GM23338 (cell line): ENCODE measurements around the gene ABCA4. TPM values are rescaled to one million over a fixed set of nuclear protein-coding genes. Genes with fewer than 3 reads are reported as not detected.
A peak's percentile ranks its signal among the peaks of the same experiment; 100 is the strongest.

Experiments
- ATAC-seq: fragments of 200-7000 bp; cut with Tn5 transposase; 3 replicates; pipeline ENCODE4 v1.9.1; 2020
- DNase-seq: peaks from one replicate; pipeline ENCODE4 v3.0.0-alpha.2; 2015; ENCODE audit warnings: low spot score
- H2AFZ ChIP-seq: fragments of 200-600 bp; sonication (generic); 2 replicates; pipeline ENCODE4 v1.8.0; 2016; ENCODE audit warnings: antibody characterized with exemption, mild to moderate bottlenecking, moderate library complexity
- H3F3A ChIP-seq: fragments of 200-600 bp; sonication (generic); replicated peaks from 2 replicates; pipeline ENCODE4 v1.8.0; 2017; ENCODE audit warnings: antibody characterized with exemption, mixed run types, low read depth
- H3K27ac ChIP-seq: fragments of 200-600 bp; sonication (generic); 2 replicates; pipeline ENCODE4 v1.6.1; 2016; ENCODE audit warnings: low read depth
- H3K27me3 ChIP-seq: fragments of 200-600 bp; sonication (generic); 2 replicates; pipeline ENCODE4 v1.8.0; 2016; ENCODE audit warnings: mild to moderate bottlenecking, mixed run types, moderate library complexity; ENCODE audit not compliant: insufficient read depth
- H3K36me3 ChIP-seq: fragments of 200-600 bp; sonication (generic); 2 replicates; pipeline ENCODE4 v1.8.0; 2016; ENCODE audit warnings: mild to moderate bottlenecking; ENCODE audit not compliant: insufficient read depth
- H3K4me1 ChIP-seq: fragments of 200-600 bp; sonication (generic); 2 replicates; pipeline ENCODE4 v1.8.0; 2016; ENCODE audit warnings: mild to moderate bottlenecking, moderate library complexity; ENCODE audit not compliant: insufficient read depth
- H3K4me2 ChIP-seq: fragments of 200-600 bp; sonication (generic); 2 replicates; pipeline ENCODE4 v1.7.1; 2017; ENCODE audit warnings: mixed run types
- H3K4me3 ChIP-seq: fragments of 200-600 bp; sonication (generic); 2 replicates; pipeline ENCODE4 v1.6.1; 2016; ENCODE audit warnings: mixed run types
- H3K79me2 ChIP-seq: fragments of 200-600 bp; sonication (generic); replicated peaks from 2 replicates; pipeline ENCODE4 v1.8.0; 2017; ENCODE audit warnings: mild to moderate bottlenecking; ENCODE audit not compliant: insufficient read depth
- H3K9me2 ChIP-seq: fragments of 200-600 bp; sonication (generic); 2 replicates; pipeline ENCODE4 v1.8.0; 2017; ENCODE audit not compliant: insufficient read depth
- H4K20me1 ChIP-seq: fragments of 200-600 bp; sonication (generic); replicated peaks from 2 replicates; pipeline ENCODE4 v1.8.0; 2017; ENCODE audit warnings: mild to moderate bottlenecking; ENCODE audit not compliant: insufficient read depth
- H3K27ac Mint-ChIP-seq: 2 replicates; pipeline ENCODE4 v1.8.0; 2020; ENCODE audit warnings: inconsistent platforms, mild to moderate bottlenecking, moderate library complexity, mixed read lengths
- H3K27me3 Mint-ChIP-seq: 3 replicates; pipeline ENCODE4 v1.8.0; 2022; ENCODE audit warnings: low read depth, mild to moderate bottlenecking, moderate library complexity, mixed read lengths, inconsistent platforms; ENCODE audit not compliant: insufficient read depth, poor library complexity
- H3K36me3 Mint-ChIP-seq: 3 replicates; pipeline ENCODE4 v1.8.0; 2021; ENCODE audit warnings: low read depth, mild to moderate bottlenecking, inconsistent platforms, moderate library complexity, mixed read lengths
- H3K4me1 Mint-ChIP-seq: 3 replicates; pipeline ENCODE4 v1.8.0; 2020; ENCODE audit warnings: mild to moderate bottlenecking, inconsistent platforms, mixed read lengths
- H3K4me3 Mint-ChIP-seq: 3 replicates; pipeline ENCODE4 v1.8.0; 2021; ENCODE audit warnings: moderate library complexity, mild to moderate bottlenecking, inconsistent platforms, mixed read lengths
- H3K9me3 Mint-ChIP-seq: 3 replicates; pipeline ENCODE4 v1.8.0; 2020; ENCODE audit warnings: moderate library complexity, mild to moderate bottlenecking, inconsistent platforms, mixed read lengths
- CREB1 ChIP-seq: fragments of 250-450 bp; sonication (Bioruptor Pico); IDR thresholded peaks from 2 replicates; pipeline ENCODE4 v1.5.0; 2020; ENCODE audit warnings: low read depth, mild to moderate bottlenecking, moderate library complexity
- CTCF ChIP-seq, 2 experiments: fragments of 200-600 bp in 1 of 2; sonication (generic) in 1 of 2; conservative IDR thresholded peaks; 2 replicates each; pipeline versions ENCODE4 v1.5.1 to v1.6.1; 2016 to 2017; ENCODE audit warnings: antibody characterized with exemption in 2 of 2, low read depth in 2 of 2, mild to moderate bottlenecking in 2 of 2, moderate library complexity in 1 of 2
- EZH2 ChIP-seq: fragments of 200-600 bp; sonication (generic); IDR thresholded peaks from one replicate; pipeline ENCODE4 v1.8.0; 2017; ENCODE audit warnings: antibody characterized with exemption, mild to moderate bottlenecking, low read depth; ENCODE audit not compliant: unreplicated experiment
- JUNB ChIP-seq: IDR thresholded peaks from one replicate; pipeline ENCODE4 v1.6.1; 2016; ENCODE audit warnings: antibody characterized with exemption; ENCODE audit not compliant: unreplicated experiment
- POLR2AphosphoS5 ChIP-seq: IDR thresholded peaks from 2 replicates; pipeline ENCODE4 v1.6.1; 2016; ENCODE audit warnings: antibody characterized with exemption, low read depth
- REST ChIP-seq: IDR thresholded peaks from one replicate; pipeline ENCODE4 v1.6.1; 2018; ENCODE audit warnings: antibody characterized with exemption; ENCODE audit not compliant: unreplicated experiment
- STAT1 ChIP-seq: IDR thresholded peaks from one replicate; pipeline ENCODE4 v1.6.1; 2016; ENCODE audit warnings: antibody characterized with exemption; ENCODE audit not compliant: unreplicated experiment
- ZNF114 ChIP-seq: fragments of 250-450 bp; sonication (Bioruptor Pico); IDR thresholded peaks from 2 replicates; pipeline ENCODE4 v1.5.0; 2020; ENCODE audit warnings: mild to moderate bottlenecking, moderate library complexity
- ZNF331 ChIP-seq: fragments of 250-450 bp; sonication (Bioruptor Pico); IDR thresholded peaks from 2 replicates; pipeline ENCODE4 v1.5.0; 2020; ENCODE audit warnings: low read depth, mild to moderate bottlenecking, moderate library complexity
- polyA plus RNA-seq: library from polyadenylated mRNA; unstranded; fragments of >200 nt; fragmentation: Nextera tagmentation; extraction: Ambion mirVana; gene quantifications from 2 replicates; pipeline ENCODE4 v1.2.1, GENCODE V29; 2016
- total RNA-seq: library from RNA; depleted of rRNA; stranded (reverse); fragments of >200 nt; shearing (Covaris generic); gene quantifications from 2 replicates; pipeline ENCODE4 v1.2.3, GENCODE V29; 2014
- TF ChIP-seq, protein P1 (sequence below): IDR thresholded peaks from 2 replicates; pipeline ENCODE4 v1.6.1; 2016; ENCODE audit warnings: antibody characterized with exemption

The ABCA4 gene
- total and polyA plus RNA-seq, 2 experiments from 2014 or later: not detected

GRCh38 chr1:94020764-94021579 is 100.0 kb downstream of the ABCA4 start (continued):
- no peak for TF ChIP-seq REST

- Histone ChIP-seq H3K4me3 (no peak overlapping the region), H4K20me1 (no peaks in the 10 kb centered on the region), H3K36me3 (no peaks in the 10 kb centered on the region), H3K27me3 (0 out of 2 replicates have a peak, but pooled peaks cover 7% of the 10 kb centered on the region), H2AFZ (peak overlapping the region; percentile 96), H3K27ac (no peak overlapping the region), H3K9me2 (peaks cover 10% of the 10 kb centered on the region; the same call in 1 of the 2 replicates), H3K4me1 (peaks cover 11% of the 10 kb centered on the region), H3K4me2 (0 out of 2 replicates have a peak overlapping the region, but pooled peaks have one; percentile 32), H3K79me2 (no peaks in the 10 kb centered on the region), H3F3A (no peaks in the 10 kb centered on the region)
- H3K27ac Mint-ChIP-seq: no peak overlapping the region
- no peak overlapping the region for H3K4me3 Mint-ChIP-seq
- H3K4me1 Mint-ChIP-seq: peaks cover 24% of the 10 kb centered on the region
- no peaks in the 10 kb centered on the region for H3K9me3 Mint-ChIP-seq
- DNase-seq (peak; percentile 21), ATAC-seq (peak; percentile 77)
- no peaks in the 10 kb centered on the region for H3K36me3 Mint-ChIP-seq
- H3K27me3 Mint-ChIP-seq: peaks cover 9% of the 10 kb centered on the region
- TF ChIP-seq ZNF331 (CRISPR knock-in tag) (no peak), STAT1 (no peak), ZNF114 (no peak), JUNB (no peak), CTCF (conservative IDR thresholded peaks at IDR 0.05; ENCODE audit: low read depth in 2 of 2) (no peak), REST (no peak), POLR2AphosphoS5 (no peak), CREB1 (CRISPR knock-in tag) (no peak), EZH2 (no peak)
- TF ChIP-seq, protein P1, sequence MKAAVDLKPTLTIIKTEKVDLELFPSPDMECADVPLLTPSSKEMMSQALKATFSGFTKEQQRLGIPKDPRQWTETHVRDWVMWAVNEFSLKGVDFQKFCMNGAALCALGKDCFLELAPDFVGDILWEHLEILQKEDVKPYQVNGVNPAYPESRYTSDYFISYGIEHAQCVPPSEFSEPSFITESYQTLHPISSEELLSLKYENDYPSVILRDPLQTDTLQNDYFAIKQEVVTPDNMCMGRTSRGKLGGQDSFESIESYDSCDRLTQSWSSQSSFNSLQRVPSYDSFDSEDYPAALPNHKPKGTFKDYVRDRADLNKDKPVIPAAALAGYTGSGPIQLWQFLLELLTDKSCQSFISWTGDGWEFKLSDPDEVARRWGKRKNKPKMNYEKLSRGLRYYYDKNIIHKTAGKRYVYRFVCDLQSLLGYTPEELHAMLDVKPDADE: no peak
Measured at GRCh38 chr1:94019327-94019726, 101.6 kb downstream of the ABCA4 start.
